GM19328 (cell line): Measurements from ENCODE around the gene ISYNA1.
"Not testable (repeated sequence)": the region's sequence is repeated elsewhere in the genome, so short reads cannot be mapped to it uniquely, and the experiment has no call there.

Experiments
- ATAC-seq: cut with Tn5 transposase; IDR thresholded peaks from one replicate; pipeline ENCODE4 v1.9.1; 2021; ENCODE audit warnings: mild to moderate bottlenecking, moderate library complexity; ENCODE audit not compliant: unreplicated experiment

Gene ISYNA1

DNA sequence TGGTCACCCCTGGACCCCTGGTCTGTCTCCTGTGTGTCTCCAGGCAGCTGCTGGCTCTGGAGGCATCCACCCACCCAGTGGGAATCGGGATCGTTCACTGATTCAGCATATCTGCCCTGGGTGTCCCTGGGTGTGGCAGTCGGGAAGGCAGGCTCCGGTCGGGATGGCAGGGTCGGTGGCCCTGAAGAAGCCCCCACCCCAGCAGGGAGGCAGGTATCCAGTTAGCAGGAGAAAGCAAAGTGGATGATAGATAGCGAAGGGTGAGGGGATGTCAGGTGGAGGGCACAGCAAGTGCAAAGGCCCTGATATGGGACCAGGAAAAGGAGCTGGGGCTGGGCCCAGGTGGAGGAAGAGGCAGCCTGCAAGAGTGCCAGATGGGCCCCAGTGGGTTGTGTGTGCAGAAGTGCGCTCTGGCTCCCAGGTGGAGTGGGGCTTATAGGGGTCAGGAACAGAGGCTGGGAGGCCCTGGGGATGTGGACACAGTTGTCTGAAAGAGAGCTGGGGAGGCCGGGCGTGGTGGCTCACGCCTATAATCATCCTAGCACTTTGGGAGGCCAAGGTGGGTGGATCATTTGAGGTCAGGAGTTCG is 16.5 kb downstream of the ISYNA1 start:
- no peak for ATAC-seq

DNA sequence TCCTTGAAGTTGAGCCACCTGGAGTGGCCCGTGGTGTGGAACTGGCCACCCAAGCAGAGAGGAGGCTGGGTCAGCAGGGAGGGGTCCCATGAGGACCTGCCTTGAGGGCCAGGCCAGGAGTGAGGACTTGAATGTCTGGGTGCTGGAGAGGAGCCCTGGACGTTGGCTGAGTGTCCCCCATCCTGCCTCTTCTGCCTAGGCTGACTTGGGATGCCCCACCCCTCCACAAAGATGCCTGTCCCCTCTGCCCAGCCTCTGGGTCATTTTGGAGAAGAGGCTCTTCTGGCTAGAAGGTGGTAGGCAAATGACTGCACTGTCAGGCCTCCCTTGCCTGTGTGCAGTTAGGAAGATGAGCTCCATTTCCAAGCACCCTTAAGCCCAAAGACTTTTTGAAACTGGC is 17.0 kb downstream of the ISYNA1 start:
- no peak for ATAC-seq

DNA sequence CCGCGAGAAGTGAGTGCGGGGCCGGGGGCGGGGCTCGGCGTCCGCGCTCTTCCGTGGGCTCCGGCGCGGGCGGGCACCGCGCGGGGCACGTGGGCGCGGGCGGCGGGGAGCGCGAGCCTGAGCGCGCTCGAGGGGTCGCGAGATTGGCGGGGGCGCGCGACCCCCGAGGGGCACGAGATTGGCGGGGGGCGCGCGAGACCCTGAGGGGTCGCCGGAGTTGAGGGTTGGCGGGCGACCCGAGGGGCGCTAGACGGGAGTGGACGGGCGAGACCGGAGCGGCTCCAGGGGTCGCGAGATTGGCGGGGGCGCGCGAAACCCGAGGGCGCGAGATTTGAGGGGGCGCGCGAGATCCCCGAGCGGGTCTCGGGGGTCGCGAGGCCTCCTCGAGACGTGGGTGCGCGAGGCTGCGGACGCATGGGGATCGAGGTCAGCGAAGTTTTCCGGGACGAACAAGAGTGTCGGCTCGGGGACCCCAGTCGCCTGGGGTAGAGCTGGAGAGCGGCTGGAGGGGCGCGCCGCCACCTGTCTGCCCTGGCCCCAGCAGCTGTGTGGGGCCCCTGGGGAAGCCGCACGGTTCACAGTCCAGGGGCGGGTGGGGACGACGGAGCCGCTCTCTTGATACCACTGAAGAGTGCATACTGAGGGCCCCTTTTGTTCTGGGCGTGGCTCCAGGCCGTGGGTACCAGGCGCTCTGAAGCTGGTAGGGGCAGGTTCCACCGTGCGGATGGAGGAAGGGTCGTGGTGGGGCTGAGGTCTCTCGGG is 18.1 kb downstream of the ISYNA1 start:
- ATAC-seq: no peak

DNA sequence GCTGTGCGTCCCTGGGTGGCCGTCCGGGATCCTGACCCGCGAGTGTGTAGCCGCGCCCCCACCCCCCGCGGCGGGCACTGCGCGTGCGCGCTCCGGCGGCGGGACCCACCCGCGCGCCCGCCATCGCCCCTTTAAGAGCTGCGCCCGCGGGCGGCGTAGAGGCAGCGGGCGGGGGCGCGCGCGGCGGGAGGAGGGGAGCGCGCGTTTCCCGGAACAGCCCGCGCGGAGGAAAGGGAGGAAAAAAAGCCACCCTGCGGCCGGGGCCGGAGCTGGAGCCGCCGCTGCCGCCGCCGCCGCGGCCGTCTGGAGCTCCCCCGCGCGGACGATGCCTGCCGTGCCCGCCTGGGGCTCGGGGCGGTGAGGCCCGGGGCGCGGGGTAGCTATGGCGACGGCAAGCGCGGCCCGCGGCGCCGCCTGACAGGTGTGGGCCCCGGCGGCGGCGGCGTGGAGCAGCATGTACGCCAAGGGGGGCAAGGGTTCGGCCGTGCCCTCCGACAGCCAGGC is 18.7 kb downstream of the ISYNA1 start, which contains the start of gene SSBP4:
Gene SSBP4, plus strand, starts transcription at position 204 of the 504 bp plus-strand sequence. Its CDS starts 251 bp downstream, at position 455.
- ATAC-seq: peak; percentile 44

DNA sequence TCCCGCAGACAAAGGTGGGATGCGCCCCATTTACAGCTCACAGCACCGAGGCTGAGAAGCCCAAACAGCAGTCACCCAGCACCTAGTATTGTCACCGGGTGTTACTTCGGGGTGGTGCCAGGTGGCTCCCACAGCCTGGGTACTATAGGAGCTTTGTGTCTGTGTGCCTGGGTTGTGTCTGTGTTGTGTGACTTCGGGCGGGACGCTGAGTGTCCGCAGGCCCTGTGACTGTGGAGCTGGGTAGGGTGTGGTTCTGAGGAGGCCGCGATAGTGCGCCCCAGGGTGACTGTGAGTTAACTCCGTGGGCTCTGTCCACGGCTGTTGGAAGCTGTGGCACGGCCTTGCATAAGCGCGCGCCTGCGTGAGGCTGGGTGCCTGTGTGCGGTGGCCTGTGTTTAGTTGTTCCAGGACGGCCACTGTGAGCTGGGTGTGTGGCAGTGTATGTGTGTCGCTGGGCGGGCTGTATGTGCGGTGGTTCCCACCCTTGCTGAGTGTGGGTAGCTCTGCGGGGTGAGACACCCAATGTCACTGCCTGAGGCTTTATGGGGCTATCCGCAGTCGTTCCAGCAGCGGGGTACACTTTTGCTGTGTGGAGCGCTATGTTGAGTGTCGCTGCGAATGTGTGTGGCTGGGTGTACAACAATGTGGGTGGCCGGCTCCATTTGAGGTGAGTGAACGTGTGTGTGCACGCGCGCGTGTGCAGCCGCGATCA is 19.3 kb downstream of the ISYNA1 start:
- ATAC-seq: no peak

DNA sequence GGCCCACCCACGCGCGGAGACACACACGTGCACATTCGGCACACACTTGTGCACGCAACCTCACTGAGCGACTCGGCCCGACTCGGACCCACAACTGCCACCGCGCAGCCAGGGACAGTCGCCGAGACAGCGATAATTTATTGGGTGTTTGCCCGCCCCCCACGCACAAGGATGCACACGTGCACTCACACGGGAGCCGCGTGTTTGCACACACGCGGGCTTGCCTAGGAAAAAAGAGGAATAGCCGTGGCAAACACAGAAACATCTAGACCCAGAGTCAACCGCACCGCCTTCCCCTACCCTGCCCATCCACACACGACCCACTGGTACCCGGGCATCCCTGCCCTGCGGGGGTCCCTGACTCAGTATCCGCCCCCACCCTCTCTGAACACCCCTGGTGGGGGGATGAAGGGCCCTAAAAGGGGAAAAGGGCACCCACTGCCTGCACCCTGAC is 19.9 kb downstream of the ISYNA1 start:
- ATAC-seq: no peak

DNA sequence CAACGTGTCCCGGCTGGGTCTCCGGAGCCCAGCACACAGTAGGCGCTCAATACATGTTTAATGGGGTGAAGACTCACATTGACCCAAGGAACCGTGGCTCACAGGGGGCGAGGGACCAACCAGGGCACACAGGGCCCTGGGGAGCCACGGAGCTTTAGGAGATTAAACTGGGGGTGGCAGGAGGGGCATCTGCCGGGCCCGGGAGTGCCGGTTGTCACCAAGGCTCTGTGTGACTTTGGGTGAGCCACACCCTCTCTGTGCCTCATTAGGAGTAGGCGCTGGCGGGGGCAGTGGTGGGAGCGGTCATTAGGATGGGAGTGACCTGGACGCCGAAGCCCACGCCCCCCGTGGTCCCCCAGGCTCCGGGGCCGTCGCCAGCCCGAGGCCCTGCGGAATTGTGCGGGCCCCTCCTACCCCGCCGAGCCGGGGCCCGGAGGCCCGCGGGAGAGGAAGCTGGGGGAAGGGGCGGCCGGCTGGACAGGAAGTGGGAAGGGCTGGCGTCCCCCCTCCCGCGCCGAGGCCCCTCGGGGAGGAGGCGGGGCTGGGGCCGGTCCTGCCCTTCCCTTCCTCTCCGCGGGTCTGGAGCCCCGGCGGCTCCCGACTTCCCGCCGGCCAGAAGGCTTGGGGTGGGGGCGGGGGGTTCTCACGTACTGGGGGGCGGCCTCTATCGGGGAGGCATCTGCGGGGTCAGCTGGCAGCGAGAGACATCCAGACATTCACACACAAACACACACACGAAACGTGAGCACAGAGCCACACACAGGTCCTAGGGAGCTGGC is 20.5 kb downstream of the ISYNA1 start:
- ATAC-seq: no peak

DNA sequence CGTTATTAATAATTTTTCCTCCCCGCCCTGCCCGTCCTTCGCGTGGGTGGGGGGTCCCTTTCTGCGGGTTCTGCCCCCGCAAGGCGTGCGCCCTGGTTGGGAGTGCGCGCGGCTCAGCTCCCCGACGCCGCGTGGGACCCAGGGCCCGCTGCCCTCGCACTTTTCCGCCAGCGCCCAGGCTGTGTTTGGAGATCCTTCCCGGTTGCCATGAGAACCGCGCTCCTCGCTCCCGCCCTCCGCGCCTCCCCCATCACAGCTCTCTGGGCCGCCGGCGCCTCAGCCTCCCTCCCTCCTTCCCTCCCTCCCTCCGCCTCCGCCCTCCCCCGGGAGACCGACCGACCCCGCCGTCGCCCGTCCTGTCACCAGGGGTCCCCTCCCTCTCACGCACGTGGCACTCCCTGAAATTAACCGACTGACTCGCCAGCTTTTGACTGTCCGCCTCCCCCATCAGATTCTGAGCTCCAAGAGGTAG is 21.1 kb downstream of the ISYNA1 start:
- no peak for ATAC-seq

DNA sequence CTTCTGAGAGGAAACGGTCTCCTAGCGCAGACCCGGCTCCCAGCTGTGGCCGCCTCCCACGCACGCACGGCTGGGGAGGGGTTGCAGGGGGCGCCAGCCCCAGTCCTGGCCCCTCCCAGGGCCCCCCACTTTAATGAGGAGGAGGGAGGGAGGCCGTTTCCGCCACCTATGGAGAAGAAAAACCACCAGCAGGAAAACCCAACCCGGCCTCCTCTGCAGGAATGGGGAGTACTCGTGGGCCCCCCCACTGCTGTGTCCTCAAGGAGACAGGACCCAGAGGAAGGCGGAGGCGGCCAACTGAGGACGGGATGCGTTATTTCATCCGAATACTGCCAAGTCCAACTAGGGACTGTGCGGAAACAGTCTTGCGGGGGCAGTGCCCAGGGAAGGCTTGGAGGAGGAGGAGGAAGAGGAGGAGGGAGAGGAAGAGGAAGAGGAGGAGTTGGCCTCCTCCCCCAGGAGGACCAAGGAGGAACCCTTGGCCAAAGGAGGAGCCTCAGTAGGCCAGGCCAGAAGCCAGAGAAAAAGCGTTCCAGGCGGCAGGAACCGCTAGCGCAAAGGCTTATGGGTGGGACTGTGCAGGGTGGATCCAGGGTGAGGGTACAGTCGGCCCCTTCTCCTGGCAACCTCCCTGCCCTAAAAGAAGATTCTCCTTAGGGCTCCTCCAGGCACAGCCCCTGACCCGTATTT is 22.6 kb downstream of the ISYNA1 start:
- ATAC-seq: no peak

DNA sequence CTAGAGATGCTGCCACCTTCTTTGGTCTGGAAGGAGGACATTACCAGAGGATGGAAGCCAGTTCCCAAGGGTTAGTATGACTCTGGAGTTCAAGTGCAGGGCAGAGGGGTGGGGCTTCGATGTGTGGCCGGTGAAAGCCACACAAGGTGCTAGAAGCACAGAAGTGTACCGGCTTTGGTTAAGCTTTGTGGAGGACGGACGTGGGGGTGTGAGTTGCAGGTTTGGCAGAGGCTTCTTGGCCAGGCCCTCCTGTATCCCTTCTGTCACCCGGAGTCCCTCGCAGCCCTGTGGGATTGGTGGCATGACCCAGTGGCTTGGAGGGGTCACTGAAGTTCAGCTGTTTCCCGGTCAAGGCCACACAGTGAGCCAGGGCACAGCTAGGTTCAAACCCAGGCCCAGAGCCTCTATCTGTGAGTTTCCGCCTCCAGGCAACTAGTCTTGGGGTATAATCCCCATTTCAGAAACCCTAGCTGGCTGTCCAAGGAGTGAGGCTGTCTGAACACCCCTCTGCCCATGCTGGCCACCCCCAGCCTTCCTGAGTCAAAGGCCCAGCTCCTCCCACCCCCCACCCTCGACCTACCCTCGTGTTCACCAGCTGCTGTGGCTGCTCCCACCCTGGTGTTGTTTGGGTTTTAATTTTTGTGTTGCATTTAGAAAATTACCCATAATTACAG is 23.3 kb downstream of the ISYNA1 start:
- no peak for ATAC-seq

DNA sequence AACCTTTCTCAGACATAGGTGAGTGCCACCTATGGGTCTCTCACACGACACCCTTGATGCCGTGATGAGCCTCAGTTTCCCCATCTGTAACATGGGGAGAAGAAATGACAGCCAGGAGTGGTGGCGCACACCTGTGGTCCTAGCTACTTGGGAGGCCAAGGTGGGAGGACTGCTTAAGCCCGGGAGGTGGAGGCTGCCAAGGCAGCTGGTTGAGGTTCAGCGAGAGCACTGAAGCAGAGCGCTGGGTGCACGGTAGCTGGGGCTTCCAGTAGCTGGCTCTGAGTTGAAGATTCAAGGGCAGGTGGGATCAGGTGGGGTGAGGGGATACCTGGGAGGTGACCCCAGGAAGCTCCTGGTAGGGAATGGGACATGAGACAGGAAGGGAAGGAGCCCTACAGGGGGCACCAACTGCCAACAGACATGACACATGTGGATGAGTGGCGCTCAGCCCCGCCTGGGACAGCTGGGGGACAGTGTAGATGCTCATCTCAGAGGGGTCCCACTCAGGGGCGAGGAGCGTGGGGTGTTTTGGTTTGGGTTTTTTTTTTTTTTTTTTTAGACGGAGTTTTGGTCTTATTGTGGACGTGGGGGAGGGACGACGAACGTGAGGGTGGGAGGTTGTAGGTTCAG is 25.2 kb downstream of the ISYNA1 start:
- ATAC-seq: no peak

DNA sequence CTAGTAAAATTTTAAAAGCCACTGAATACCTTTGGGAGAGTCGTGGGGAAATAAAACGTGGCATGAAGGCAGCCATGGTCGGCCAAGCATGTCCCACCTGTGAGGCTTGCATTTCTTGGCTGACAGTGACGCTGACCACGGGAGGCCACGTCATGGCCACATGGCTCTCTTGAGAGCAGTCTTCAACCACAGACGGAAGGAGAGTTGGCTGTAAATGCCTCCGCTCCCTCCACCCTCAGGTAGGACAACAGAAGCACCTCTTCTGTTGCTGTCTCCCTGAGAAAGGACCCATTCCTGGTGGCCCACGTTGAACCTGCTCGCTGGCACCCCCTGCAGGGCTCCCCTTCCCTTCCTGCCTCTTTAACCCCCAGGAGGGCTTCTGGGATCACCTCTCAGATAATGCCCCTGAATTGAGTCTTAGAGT is 29.9 kb downstream of the ISYNA1 start:
- ATAC-seq: no peak

DNA sequence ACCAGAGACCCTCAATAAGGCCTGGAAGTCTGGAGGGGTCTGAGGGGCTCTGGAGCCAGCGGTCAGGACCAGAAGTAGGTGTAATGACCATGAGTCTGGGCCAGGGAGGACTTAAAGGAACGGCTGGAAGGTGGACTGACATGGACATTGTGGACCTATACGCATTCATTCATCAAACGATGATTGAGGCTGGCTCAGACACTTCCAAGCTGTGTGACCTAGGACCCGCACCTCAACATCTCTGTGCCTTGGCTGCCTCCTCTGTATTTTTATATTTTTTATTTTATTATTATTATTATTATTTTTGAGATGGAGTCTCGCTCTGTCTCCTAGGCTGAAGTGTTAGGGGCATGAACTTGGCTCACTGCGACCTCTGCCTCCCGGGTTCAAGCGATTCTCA is 31.2 kb downstream of the ISYNA1 start:
- no peak for ATAC-seq

DNA sequence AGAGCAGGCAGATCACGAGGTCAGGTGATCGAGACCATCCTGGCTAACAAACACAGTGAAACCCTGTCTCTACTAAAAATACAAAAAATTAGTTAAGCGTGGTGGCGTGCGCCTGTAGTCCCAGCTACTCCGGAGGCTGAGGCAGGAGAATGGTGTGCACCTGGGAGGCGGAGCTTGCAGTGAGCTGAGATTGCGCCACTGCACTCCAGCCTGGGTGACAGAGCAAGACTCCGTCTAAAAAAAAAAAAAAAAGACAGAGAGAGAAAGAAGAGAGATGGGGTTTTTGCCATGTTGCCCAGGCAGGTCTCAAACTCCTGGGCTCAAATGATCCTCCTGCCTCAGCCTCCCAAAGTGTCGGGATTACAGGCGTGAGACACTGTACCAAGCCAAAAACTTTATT is 32.2 kb downstream of the ISYNA1 start:
- not testable (repeated sequence) for ATAC-seq

DNA sequence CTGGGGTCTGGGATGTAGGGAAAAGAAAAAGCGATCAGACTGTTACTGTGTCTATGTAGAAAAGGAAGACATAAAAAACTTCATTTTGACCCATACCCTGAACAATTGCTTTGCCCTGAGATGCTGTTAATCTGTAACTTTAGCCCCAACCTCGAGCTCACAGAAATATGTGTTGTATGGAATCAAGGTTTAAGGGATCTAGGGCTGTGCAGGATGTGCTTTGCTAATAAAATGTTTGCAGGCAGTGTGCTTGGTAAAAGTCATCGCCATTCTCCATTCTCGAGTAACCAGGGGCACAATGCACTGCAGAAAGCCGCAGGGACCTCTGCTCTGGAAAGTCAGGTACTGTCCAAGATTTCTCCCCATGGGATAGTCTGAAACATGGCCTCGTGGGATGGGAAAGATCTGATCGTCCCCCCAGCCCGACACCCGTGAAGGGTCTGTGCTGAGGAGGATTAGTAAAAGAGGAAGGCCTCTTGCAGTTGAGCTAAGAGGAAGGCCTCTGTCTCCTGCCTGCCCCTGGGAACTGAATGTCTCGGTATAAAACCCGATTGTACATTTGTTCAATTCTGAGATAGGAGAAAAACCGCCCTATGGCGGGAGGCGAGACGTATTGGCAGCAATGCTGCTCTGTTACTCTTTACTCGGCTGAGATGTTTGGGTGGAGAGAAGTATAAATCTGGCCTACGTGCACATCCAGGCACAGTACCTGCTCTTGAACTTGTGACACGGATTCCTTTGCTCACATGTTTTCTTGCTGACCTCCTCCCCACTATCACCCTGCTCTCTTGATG is 35.3 kb downstream of the ISYNA1 start:
- not testable (repeated sequence) for ATAC-seq

DNA sequence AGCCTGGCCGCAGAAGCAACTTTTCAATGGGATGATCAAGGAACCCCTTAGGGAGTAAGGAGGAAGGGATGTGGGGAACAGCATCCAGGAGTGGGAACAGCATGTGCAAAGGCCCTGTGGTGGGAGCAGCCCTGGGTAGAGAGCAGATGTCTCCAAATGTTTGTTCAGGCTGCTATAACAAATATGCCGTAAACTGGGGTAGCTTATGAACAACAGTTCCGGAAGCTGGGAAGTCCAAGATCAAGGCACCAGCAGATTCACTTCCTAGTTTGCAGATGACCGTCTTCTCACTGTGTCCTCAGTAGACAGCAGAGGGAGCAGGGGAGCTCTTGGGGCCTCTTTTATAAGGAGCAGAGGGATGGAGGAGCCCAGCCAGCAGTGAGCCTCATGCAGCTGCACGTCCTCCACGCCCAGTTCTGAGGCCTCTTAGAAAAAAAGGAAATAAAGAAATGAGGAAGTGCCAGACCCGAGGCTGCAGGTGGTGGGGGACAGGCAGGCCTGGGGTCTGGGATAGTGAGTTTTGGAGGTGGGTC is 36.3 kb downstream of the ISYNA1 start:
- ATAC-seq: no peak

DNA sequence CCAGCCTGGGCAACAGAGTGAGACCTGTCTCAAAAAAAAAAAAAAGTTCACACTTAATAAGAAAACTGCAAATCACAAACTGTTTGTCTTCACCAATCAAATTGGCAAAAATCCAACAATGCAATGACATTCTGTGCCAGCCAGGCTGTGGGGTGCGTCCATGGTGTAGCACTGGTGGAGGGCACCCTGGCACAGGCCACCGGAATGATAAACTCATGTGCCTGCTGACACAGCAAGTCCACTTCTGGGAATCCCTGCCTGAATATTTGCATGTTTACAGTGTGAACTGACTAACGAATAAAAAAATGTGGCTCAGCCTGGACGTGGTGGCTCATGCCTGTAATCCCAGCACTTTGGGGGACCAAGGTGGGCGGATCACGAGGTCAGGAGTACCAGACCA is 38.9 kb downstream of the ISYNA1 start:
- ATAC-seq: no peak
